CD4-positive, alpha-beta T cell treated with Interleukin-1 beta for 1 hour (primary cell): ENCODE results near the gene LZIC.
"Not testable (repeated sequence)": the region's sequence is repeated elsewhere in the genome, so short reads cannot be mapped to it uniquely, and the experiment has no call there.

Source experiments
- DNase-seq, 2 donors: peaks; one replicate each; pipeline ENCODE4 v3.0.0-alpha.2; 2020 to 2022

Gene LZIC

GRCh38 chr1:9942939-9943788 is at the start of gene LZIC, which contains the start of gene NMNAT1:
LZIC (minus strand) TSS chr1:9943391; CDS start chr1:9936619, 6,772 bp downstream.
NMNAT1 (plus strand) TSS chr1:9943475; CDS start chr1:9972074, 28,599 bp downstream.
- peak; percentile 90 to 92 for DNase-seq

GRCh38 chr1:9992910-9993309 is 49.7 kb upstream of the LZIC start:
- DNase-seq: no peak

GRCh38 chr1:9990944-9991343 is 47.8 kb upstream of the LZIC start:
- peak in 1 of 2 donors; percentile 23 for DNase-seq

GRCh38 chr1:9989773-9990172 is 46.6 kb upstream of the LZIC start:
- no peak for DNase-seq

GRCh38 chr1:9985001-9985400 is 41.8 kb upstream of the LZIC start:
- DNase-seq: no peak

GRCh38 chr1:9984253-9984652 is 41.1 kb upstream of the LZIC start:
- DNase-seq: no peak

- peak in 1 of 2 donors; percentile 43 for DNase-seq
These were observed 17.7 kb upstream of the LZIC start for GRCh38 chr1:9960706-9961562.

GRCh38 chr1:9960011-9960410 is 16.8 kb upstream of the LZIC start:
- no peak for DNase-seq

GRCh38 chr1:9957726-9958125 is 14.5 kb upstream of the LZIC start:
- no peak for DNase-seq

- DNase-seq: no peak
These were observed 3.1 kb upstream of the LZIC start for GRCh38 chr1:9946315-9946714.

GRCh38 chr1:9942399-9942938 is 722 bp downstream of the LZIC start:
- peak; percentile 5 to 48 for DNase-seq

GRCh38 chr1:9929431-9930385 is 13.5 kb downstream of the LZIC start:
- no peak for DNase-seq

- DNase-seq: no peak
These were observed 15.9 kb downstream of the LZIC start for GRCh38 chr1:9927259-9927658.

GRCh38 chr1:9922342-9922741 is 20.8 kb downstream of the LZIC start:
- no peak for DNase-seq

- no peak for DNase-seq
These were observed 22.6 kb downstream of the LZIC start for GRCh38 chr1:9920606-9921005.

GRCh38 chr1:9917901-9918300 is 25.3 kb downstream of the LZIC start:
- no peak for DNase-seq

- not testable (repeated sequence) for DNase-seq
These were observed 25.7 kb downstream of the LZIC start for GRCh38 chr1:9917495-9917894.

GRCh38 chr1:9916452-9916851 is 26.7 kb downstream of the LZIC start:
- no peak for DNase-seq

GRCh38 chr1:9914610-9914937 is 28.6 kb downstream of the LZIC start:
- no peak for DNase-seq

- no peak for DNase-seq
These were observed 30.8 kb downstream of the LZIC start for GRCh38 chr1:9912264-9912936.

- DNase-seq: peak; percentile 99 to 100
These were observed 32.6 kb downstream of the LZIC start for GRCh38 chr1:9910423-9911178.
